Lower leg skin (tissue), 3 donors: ENCODE results near the gene CDCA5.

Experiments used
- CTCF ChIP-seq, 3 donors: fragments of 450-650 bp; IDR thresholded peaks; one replicate each; pipeline ENCODE4 v1.5.1; 2016; ENCODE audit warnings: antibody characterized with exemption in 3 of 3, mild to moderate bottlenecking in 3 of 3, moderate library complexity in 2 of 3
- POLR2A ChIP-seq, 2 donors: fragments of 450-650 bp; IDR thresholded peaks; one replicate each; pipeline ENCODE4 v1.6.1; 2016 to 2017; ENCODE audit warnings: antibody characterized with exemption in 2 of 2, mild to moderate bottlenecking in 1 of 2, moderate library complexity in 1 of 2

GRCh38 chr11:65040847-65041622 is 42.8 kb downstream of the CDCA5 start, which contains the start of gene SAC3D1:
- no peak for TF ChIP-seq CTCF (IDR thresholded peaks at IDR 0.05)
- TF ChIP-seq POLR2A (IDR thresholded peaks at IDR 0.05) = no peak
